Parathyroid adenoma (tissue), 2 donors: ENCODE data around the gene ATP10D.

ENCODE experiments used
- H2AFZ ChIP-seq: fragments of 300-600 bp; sonication (generic); one replicate; pipeline ENCODE4 v1.7.0; 2017; ENCODE audit warnings: antibody characterized with exemption, mild to moderate bottlenecking
- H3K27ac ChIP-seq: fragments of 300-600 bp; sonication (generic); one replicate; pipeline ENCODE4 v1.7.0; 2017
- H3K27me3 ChIP-seq: fragments of 300-600 bp; sonication (generic); one replicate; pipeline ENCODE4 v1.7.0; 2017; ENCODE audit warnings: low read length; ENCODE audit not compliant: control insufficient read depth, insufficient read depth
- H3K36me3 ChIP-seq: fragments of 300-600 bp; sonication (generic); one replicate; pipeline ENCODE4 v1.7.0; 2017; ENCODE audit warnings: low read length; ENCODE audit not compliant: control insufficient read depth, insufficient read depth
- H3K4me1 ChIP-seq: fragments of 300-600 bp; sonication (generic); one replicate; pipeline ENCODE4 v1.7.0; 2017; ENCODE audit warnings: control low read depth
- H3K4me2 ChIP-seq: fragments of 300-600 bp; sonication (generic); one replicate; pipeline ENCODE4 v1.7.0; 2017; ENCODE audit warnings: low read length
- H3K4me3 ChIP-seq: fragments of 300-600 bp; sonication (generic); one replicate; pipeline ENCODE4 v1.7.0; 2017; ENCODE audit warnings: low read depth, low read length
- H3K79me2 ChIP-seq: fragments of 300-600 bp; sonication (generic); one replicate; pipeline ENCODE4 v1.7.0; 2017; ENCODE audit warnings: control low read depth
- H3K9ac ChIP-seq: fragments of 300-600 bp; sonication (generic); one replicate; pipeline ENCODE4 v1.7.0; 2017; ENCODE audit warnings: mild to moderate bottlenecking
- H3K9me3 ChIP-seq: fragments of 300-600 bp; sonication (generic); one replicate; pipeline ENCODE4 v1.7.0; 2017; ENCODE audit warnings: low read length; ENCODE audit not compliant: control insufficient read depth
- CTCF ChIP-seq: fragments of 300-600 bp; sonication (generic); IDR thresholded peaks from one replicate; pipeline ENCODE4 v1.7.0; 2017; ENCODE audit warnings: antibody characterized with exemption, mild to moderate bottlenecking
- donor health status: primary hyperparathyroidism.

Gene ATP10D

DNA sequence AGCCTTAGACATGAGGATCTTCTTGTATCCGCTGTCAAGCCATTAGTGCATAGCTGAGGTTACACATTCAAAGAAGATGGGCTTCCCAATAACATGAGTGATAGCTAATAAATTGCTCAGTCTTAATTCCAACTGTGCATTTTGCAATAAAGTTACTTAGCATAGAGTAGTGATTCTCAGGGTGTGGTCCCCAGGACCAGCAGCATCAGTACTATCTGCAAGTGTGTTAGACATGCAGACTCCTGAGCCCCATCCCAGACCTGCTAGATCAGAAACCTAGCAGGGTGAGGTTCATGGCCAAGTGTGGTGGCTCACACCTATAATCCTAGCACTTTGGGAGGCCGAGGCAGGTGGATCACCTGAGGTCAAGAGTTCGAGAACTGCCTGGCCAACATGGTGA lies 20.1 kb downstream of the ATP10D start:
- Histone ChIP-seq H3K79me2 (no peaks in the 10 kb centered on the region), H3K9me3 (no peaks in the 10 kb centered on the region), H3K27ac (no peak overlapping the region), H3K9ac (no peak overlapping the region), H3K27me3 (no peaks in the 10 kb centered on the region), H3K36me3 (no peaks in the 10 kb centered on the region), H3K4me3 (no peak overlapping the region), H2AFZ (no peak overlapping the region), H3K4me1 (no peaks in the 10 kb centered on the region), H3K4me2 (no peak overlapping the region)
- no peak for TF ChIP-seq CTCF

GRCh38 chr4:47505666-47506065 lies 20.6 kb downstream of the ATP10D start:
- Histone ChIP-seq H3K9ac (no peak overlapping the region), H3K36me3 (no peaks in the 10 kb centered on the region), H3K9me3 (no peaks in the 10 kb centered on the region), H2AFZ (no peak overlapping the region), H3K4me3 (no peak overlapping the region), H3K27ac (no peak overlapping the region), H3K27me3 (no peaks in the 10 kb centered on the region), H3K4me1 (no peaks in the 10 kb centered on the region), H3K79me2 (no peaks in the 10 kb centered on the region), H3K4me2 (no peak overlapping the region)
- no peak for TF ChIP-seq CTCF

DNA sequence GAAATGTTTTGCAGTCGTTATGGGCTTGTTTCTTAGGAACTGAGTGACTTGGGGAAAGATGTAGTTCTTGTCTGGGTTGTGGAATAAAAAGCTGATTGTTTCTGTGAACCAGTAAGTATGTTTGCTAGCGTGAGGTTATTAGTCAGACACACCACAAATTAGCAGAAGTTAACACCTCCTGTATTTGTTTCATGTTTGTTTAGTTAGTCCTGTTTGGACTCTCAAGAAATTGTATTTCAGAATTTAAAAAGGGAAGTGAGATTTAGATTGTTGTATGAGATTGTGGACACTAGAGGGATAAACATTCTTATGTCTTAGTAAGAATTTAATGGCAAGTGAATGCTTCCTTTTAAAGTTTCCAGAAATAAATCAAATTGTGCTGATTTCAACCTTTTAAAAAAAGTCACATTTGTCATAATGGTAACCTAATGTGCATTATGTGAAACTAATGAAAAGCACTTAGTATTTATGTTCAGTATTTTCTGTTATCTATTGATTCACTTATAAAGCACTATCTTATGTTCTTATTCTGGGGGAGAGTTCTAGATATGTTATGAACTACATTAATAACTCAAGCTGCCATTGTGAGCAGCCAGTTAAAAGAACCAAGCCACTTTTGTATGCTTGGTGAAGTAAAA lies 25.6 kb downstream of the ATP10D start:
- Histone ChIP-seq H3K9me3 (no peaks in the 10 kb centered on the region), H2AFZ (no peak overlapping the region), H3K4me1 (no peaks in the 10 kb centered on the region), H3K9ac (no peak overlapping the region), H3K27me3 (no peaks in the 10 kb centered on the region), H3K27ac (no peak overlapping the region), H3K4me3 (no peak overlapping the region), H3K36me3 (no peaks in the 10 kb centered on the region), H3K79me2 (no peaks in the 10 kb centered on the region), H3K4me2 (no peak overlapping the region)
- TF ChIP-seq CTCF, result no peak

DNA sequence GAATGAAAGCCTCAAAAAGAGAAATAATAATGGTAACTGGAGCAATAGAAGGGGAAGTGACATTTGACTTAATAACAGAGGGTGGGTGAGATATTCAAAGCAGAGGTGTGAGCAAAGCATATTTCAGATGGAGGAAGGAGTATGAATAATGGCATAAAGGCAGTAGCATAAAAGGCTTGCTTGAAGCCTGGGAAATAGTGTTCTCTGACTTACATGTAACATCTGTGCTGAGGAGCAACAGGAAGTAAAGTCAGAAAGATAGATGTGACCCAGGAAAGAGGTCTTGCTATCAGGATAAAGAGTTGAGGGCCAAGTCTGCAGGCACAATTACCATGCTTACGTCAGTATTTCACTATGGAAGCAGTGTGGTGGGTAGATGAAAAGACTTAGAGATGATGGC lies 28.4 kb downstream of the ATP10D start:
- Histone ChIP-seq H3K79me2 (no peaks in the 10 kb centered on the region), H3K27me3 (no peaks in the 10 kb centered on the region), H3K36me3 (no peaks in the 10 kb centered on the region), H3K4me2 (no peak overlapping the region), H3K4me1 (no peaks in the 10 kb centered on the region), H2AFZ (no peak overlapping the region), H3K9me3 (no peaks in the 10 kb centered on the region), H3K9ac (no peak overlapping the region), H3K4me3 (no peak overlapping the region), H3K27ac (no peak overlapping the region)
- TF ChIP-seq CTCF, result no peak

DNA sequence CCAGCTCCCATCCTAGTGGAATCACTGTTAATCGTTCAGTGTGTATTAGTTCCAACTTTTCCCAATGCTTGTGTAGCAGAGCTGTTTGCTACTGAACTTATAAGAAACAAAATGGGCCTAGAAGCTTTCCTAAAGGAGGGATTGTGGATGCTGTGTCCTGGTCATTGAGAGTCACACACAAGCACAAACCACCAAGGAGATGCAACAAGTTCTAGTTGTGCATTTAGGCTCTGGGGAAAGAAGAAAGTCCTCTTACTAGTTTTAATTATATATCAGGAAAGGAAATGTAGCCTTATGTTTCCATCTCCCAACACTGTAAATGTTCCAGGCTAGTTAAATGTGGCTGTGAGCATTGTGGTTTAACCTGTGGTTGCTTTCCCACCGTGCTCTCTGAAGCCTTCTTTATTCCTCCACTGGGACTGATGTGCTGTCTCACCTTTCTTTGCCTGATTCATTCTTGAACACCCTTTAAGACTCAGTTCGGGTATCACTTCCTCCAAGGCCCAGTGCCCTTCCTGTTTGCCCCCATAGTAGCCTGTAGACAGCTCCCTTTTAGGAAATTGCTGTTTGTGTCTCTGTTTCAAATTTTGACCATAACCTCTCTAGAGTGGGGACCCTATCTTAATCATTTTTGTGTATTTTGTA lies 34.3 kb downstream of the ATP10D start:
- TF ChIP-seq CTCF, result no peak
- Histone ChIP-seq H3K4me3 (no peak overlapping the region), H3K4me1 (no peaks in the 10 kb centered on the region), H3K36me3 (no peaks in the 10 kb centered on the region), H3K79me2 (no peaks in the 10 kb centered on the region), H3K9ac (no peak overlapping the region), H3K27ac (no peak overlapping the region), H2AFZ (no peak overlapping the region), H3K4me2 (no peak overlapping the region), H3K9me3 (no peaks in the 10 kb centered on the region), H3K27me3 (no peaks in the 10 kb centered on the region)
